Activated naive CD4-positive, alpha-beta T cell treated with anti-CD3 and anti-CD28 coated beads, Interleukin-2, amount 50 U/mL, for 16 hours (primary cell): ENCODE data around the gene SYTL1.

Experiments used
- DNase-seq: peaks from one replicate; pipeline ENCODE4 v3.0.0-alpha.2; 2020

Gene SYTL1

GRCh38 chr1:27364696-27365371 lies 23.0 kb downstream of the SYTL1 start:
- DNase-seq = no peak

GRCh38 chr1:27365372-27366112 lies 23.7 kb downstream of the SYTL1 start:
- peak; percentile 70 for DNase-seq

GRCh38 chr1:27366113-27366410 lies 24.2 kb downstream of the SYTL1 start:
- DNase-seq = peak; percentile 75

- DNase-seq = peak; percentile 36
Measured at GRCh38 chr1:27366411-27367159, 24.8 kb downstream of the SYTL1 start, which contains the start of gene MAP3K6. Gene MAP3K6 (minus strand): TSS chr1:27366961. CDS start chr1:27366597, 364 bp downstream.

GRCh38 chr1:27367160-27367650 lies 25.4 kb downstream of the SYTL1 start:
- DNase-seq = no peak

GRCh38 chr1:27368869-27369582 lies 27.2 kb downstream of the SYTL1 start:
- no peak for DNase-seq

GRCh38 chr1:27372022-27372807 lies 30.4 kb downstream of the SYTL1 start:
- no peak for DNase-seq

- DNase-seq = no peak
Measured at GRCh38 chr1:27372808-27373690, 31.2 kb downstream of the SYTL1 start.

GRCh38 chr1:27374362-27375086 lies 32.7 kb downstream of the SYTL1 start, which contains the start of gene FCN3:
Gene FCN3 (minus strand): TSS chr1:27374824. CDS start chr1:27374818, 6 bp downstream.
- no peak for DNase-seq

- no peak for DNase-seq
Measured at GRCh38 chr1:27377760-27378495, 36.1 kb downstream of the SYTL1 start.

- no peak for DNase-seq
Measured at GRCh38 chr1:27379564-27380122, 37.8 kb downstream of the SYTL1 start.

- DNase-seq = no peak
Measured at GRCh38 chr1:27380224-27380623, 38.4 kb downstream of the SYTL1 start.

GRCh38 chr1:27380766-27381733 lies 39.2 kb downstream of the SYTL1 start:
- no peak for DNase-seq

- DNase-seq = no peak
Measured at GRCh38 chr1:27381969-27382762, 40.3 kb downstream of the SYTL1 start.

GRCh38 chr1:27383039-27383605 lies 41.3 kb downstream of the SYTL1 start, which contains the start of gene CD164L2:
Gene CD164L2 (minus strand): TSS chr1:27383333. CDS start chr1:27383239, 94 bp downstream.
- peak; percentile 60 for DNase-seq

GRCh38 chr1:27383661-27384060 lies 41.8 kb downstream of the SYTL1 start:
- DNase-seq = no peak
